ENCODE data around the gene SUN2. TPM values are rescaled to one million over a fixed set of nuclear protein-coding genes. Genes with fewer than 3 reads are reported as not detected.

The SUN2 gene
- total RNA-seq, 1 donor from 2014 or later = 40.2 TPM

- no peak overlapping the region for H3K4me3 ChIP-seq (ENCODE audit: low read length in 3 of 3)
- H3K9ac ChIP-seq (ENCODE audit: low read depth in 1 of 3, low read length in 3 of 3) = no peak overlapping the region
- no peaks in the 10 kb centered on the region for H3K27me3 ChIP-seq (ENCODE audit: control insufficient read depth in 3 of 3, insufficient read depth in 3 of 3, low read length in 3 of 3)
- no peaks in the 10 kb centered on the region for H3K9me3 ChIP-seq (ENCODE audit: control insufficient read depth in 3 of 3, low read length in 3 of 3)
- no peak overlapping the region for H3K27ac ChIP-seq (ENCODE audit: low read depth, low read length)
- H3K36me3 ChIP-seq (ENCODE audit: control insufficient read depth in 3 of 3, insufficient read depth in 3 of 3, low read length in 3 of 3) = peaks cover 37 to 58% (median 50%) of the 10 kb centered on the region in 3 donors
- no peaks in the 10 kb centered on the region for H3K4me1 ChIP-seq (ENCODE audit: control insufficient read depth in 3 of 3, insufficient read depth in 3 of 3, low read length in 3 of 3)
These were observed 66.1 kb downstream of the SUN2 start for GRCh38 chr22:38689651-38690050.

GRCh38 chr22:38685761-38686160 is 70.0 kb downstream of the SUN2 start:
- Histone ChIP-seq H3K36me3 (ENCODE audit: control insufficient read depth in 3 of 3, insufficient read depth in 3 of 3, low read length in 3 of 3) (peaks cover 55 to 67% (median 56%) of the 10 kb centered on the region in 3 donors), H3K9ac (ENCODE audit: low read depth in 1 of 3, low read length in 3 of 3) (no peak overlapping the region), H3K27me3 (ENCODE audit: control insufficient read depth in 3 of 3, insufficient read depth in 3 of 3, low read length in 3 of 3) (no peaks in the 10 kb centered on the region), H3K4me1 (ENCODE audit: control insufficient read depth in 3 of 3, insufficient read depth in 3 of 3, low read length in 3 of 3) (peaks cover 7 to 17% (median 11%) of the 10 kb centered on the region in 3 donors), H3K4me3 (ENCODE audit: low read length in 3 of 3) (no peak overlapping the region), H3K9me3 (ENCODE audit: control insufficient read depth in 3 of 3, low read length in 3 of 3) (no peaks in the 10 kb centered on the region), H3K27ac (ENCODE audit: low read depth, low read length) (no peak overlapping the region)

- Histone ChIP-seq H3K4me3 (ENCODE audit: low read length in 3 of 3) (no peak overlapping the region), H3K27me3 (ENCODE audit: control insufficient read depth in 3 of 3, insufficient read depth in 3 of 3, low read length in 3 of 3) (no peaks in the 10 kb centered on the region), H3K9ac (ENCODE audit: low read depth in 1 of 3, low read length in 3 of 3) (no peak overlapping the region), H3K4me1 (ENCODE audit: control insufficient read depth in 3 of 3, insufficient read depth in 3 of 3, low read length in 3 of 3) (peaks cover 7 to 17% (median 11%) of the 10 kb centered on the region in 3 donors), H3K36me3 (ENCODE audit: control insufficient read depth in 3 of 3, insufficient read depth in 3 of 3, low read length in 3 of 3) (peaks cover 54 to 64% (median 54%) of the 10 kb centered on the region in 3 donors), H3K27ac (ENCODE audit: low read depth, low read length) (no peak overlapping the region), H3K9me3 (ENCODE audit: control insufficient read depth in 3 of 3, low read length in 3 of 3) (no peaks in the 10 kb centered on the region)
These were observed 70.9 kb downstream of the SUN2 start for GRCh38 chr22:38684895-38685294.

Small RNA genes lying within 50 kb of the gene (small RNA-seq; reads per million reads assigned to genes)
- not detected for gene AL021707.8

Other genes starting within 250 kb of the SUN2 start
- gene DDX17, start 249.7 kb downstream of the SUN2 start, total RNA-seq = 358 TPM
- gene DMC1, start 185.8 kb downstream of the SUN2 start, total RNA-seq = 3.7 TPM
- gene FAM227A, start 99.6 kb downstream of the SUN2 start, total RNA-seq = 0.52 TPM
- gene CBY1, start 99.4 kb downstream of the SUN2 start, total RNA-seq = 14.1 TPM
- gene TOMM22, start 74.0 kb downstream of the SUN2 start, total RNA-seq = 63.7 TPM
- 25.1 TPM for gene JOSD1, start 55.1 kb downstream of the SUN2 start, total RNA-seq
- gene GTPBP1, start 50.1 kb downstream of the SUN2 start, total RNA-seq = 19.3 TPM
- gene DNAL4, start 38.1 kb upstream of the SUN2 start, total RNA-seq = 12.0 TPM
- gene NPTXR, start 88.0 kb upstream of the SUN2 start, total RNA-seq = 1.6 TPM
- 19.3 TPM for gene CBX6, start 116.2 kb upstream of the SUN2 start, total RNA-seq
- gene APOBEC3A, start 201.6 kb upstream of the SUN2 start, total RNA-seq = 0.52 TPM
- gene APOBEC3B, start 226.3 kb upstream of the SUN2 start, total RNA-seq = 1.6 TPM